GM12891 (cell line): ENCODE data around the gene TMEM150A.

ENCODE experiments used
- PAX5 ChIP-seq: IDR thresholded peaks from 2 replicates; pipeline ENCODE4 v1.6.1; 2011; ENCODE audit warnings: low read length, moderate library complexity, mild to moderate bottlenecking; ENCODE audit not compliant: insufficient read depth, severe bottlenecking
- POLR2A ChIP-seq: IDR thresholded peaks from 2 replicates; pipeline ENCODE4 v1.6.1; 2011; ENCODE audit warnings: low read depth, low read length, control low read depth
- POLR2AphosphoS5 ChIP-seq: IDR thresholded peaks from 2 replicates; pipeline ENCODE4 v1.6.1; 2011; ENCODE audit warnings: low read depth, low read length, control low read depth
- POU2F2 ChIP-seq: IDR thresholded peaks from 2 replicates; pipeline ENCODE4 v1.6.1; 2011; ENCODE audit warnings: low read depth, mild to moderate bottlenecking, control low read depth, low read length, moderate library complexity
- SPI1 ChIP-seq: IDR thresholded peaks from 2 replicates; pipeline ENCODE4 v1.6.1; 2011; ENCODE audit warnings: low read depth, low read length, control low read depth
- TAF1 ChIP-seq: IDR thresholded peaks from 2 replicates; pipeline ENCODE4 v1.6.1; 2011; ENCODE audit warnings: low read depth, low read length, control low read depth

- TF ChIP-seq POLR2A, result no peak
- TF ChIP-seq POLR2AphosphoS5, result no peak
- no peak for TF ChIP-seq TAF1
- TF ChIP-seq PAX5, result no peak
- no peak for TF ChIP-seq SPI1
- no peak for TF ChIP-seq POU2F2
These were observed 1.3 kb downstream of the TMEM150A start for GRCh38 chr2:85600951-85601770.
